Endothelial cell of umbilical vein (primary cell): Measurements from ENCODE around the gene S100A7. TPM values are rescaled to one million over a fixed set of nuclear protein-coding genes. Genes with fewer than 3 reads are reported as not detected.

ENCODE experiments used
- BruUV-seq: library from RNA; stranded (reverse); fragments of 400-500 nt; replicated peaks from 2 replicates; lab custom pipeline; 2021; lab: Mats Ljungman, UMichigan
- CTCF ChIA-PET: fragments of 300-600, 350-600 bp; sonication (Branson Sonifier 250); formaldehyde crosslinking; loops from one replicate; lab custom pipeline; 2021; ENCODE audit warnings: antibody characterized with exemption, inconsistent platforms; lab: Charles Lee
- POLR2A ChIA-PET: fragments of 300-600, 350-600 bp; sonication (Branson Sonifier 250); formaldehyde crosslinking; loops from one replicate; lab custom pipeline; 2021; ENCODE audit warnings: antibody characterized with exemption, inconsistent platforms; lab: Charles Lee
- DNase-seq: peaks from one replicate; pipeline ENCODE4 v3.0.0-alpha.2; 2011; ENCODE audit warnings: low read depth, low spot score
- FAIRE-seq: peaks from 2 replicates; lab custom pipeline; 2011; peaks lifted over from hg19 to GRCh38; lab: Jason Lieb, UNC
- H2AFZ ChIP-seq: 2 replicates; pipeline ENCODE4 v1.6.0; 2012; ENCODE audit warnings: low read depth, low read length, control low read depth, inconsistent platforms
- H3K27ac ChIP-seq: 2 replicates; pipeline ENCODE4 v1.5.1; 2011; ENCODE audit warnings: low read depth, mild to moderate bottlenecking, control low read depth, low read length, moderate library complexity; ENCODE audit not compliant: insufficient read depth
- H3K27me3 ChIP-seq, 2 experiments: 2 replicates each; pipeline versions ENCODE4 v1.6.0 to v1.6.1; 2011; ENCODE audit warnings: low read length in 2 of 2, mixed read lengths in 1 of 2; ENCODE audit not compliant: control insufficient read depth in 2 of 2, insufficient read depth in 2 of 2
- H3K36me3 ChIP-seq, 2 experiments: 2 replicates in 1 of 2; 3 replicates in 1 of 2; pipeline ENCODE4 v1.5.1; 2011; ENCODE audit warnings: low read length in 2 of 2, mild to moderate bottlenecking in 1 of 2, moderate library complexity in 1 of 2; ENCODE audit not compliant: control insufficient read depth in 2 of 2, insufficient read depth in 2 of 2; ENCODE audit errors: extremely low read depth in 1 of 2
- H3K4me1 ChIP-seq: 3 replicates; pipeline ENCODE4 v1.5.1; 2011; ENCODE audit warnings: mild to moderate bottlenecking, low read length; ENCODE audit not compliant: control insufficient read depth, insufficient read depth; ENCODE audit errors: extremely low read depth
- H3K4me2 ChIP-seq: 2 replicates; pipeline ENCODE4 v1.6.1; 2011; ENCODE audit warnings: low read length, control low read depth, mixed read lengths; ENCODE audit not compliant: insufficient read depth
- H3K4me3 ChIP-seq, 3 experiments: fragments of 200-600 bp in 1 of 3; sonication (generic), shearing (Covaris generic) in 1 of 3; replicated peaks in 1 of 3; 2 replicates each; pipeline ENCODE4 v1.5.1; 2011 to 2016; ENCODE audit warnings: control low read depth in 3 of 3, low read length in 3 of 3, mild to moderate bottlenecking in 2 of 3, inconsistent platforms in 1 of 3, low read depth in 1 of 3, moderate library complexity in 1 of 3; ENCODE audit not compliant: insufficient read depth in 1 of 3
- H3K79me2 ChIP-seq: 2 replicates; pipeline ENCODE4 v1.6.0; 2012; ENCODE audit warnings: low read length, inconsistent platforms; ENCODE audit not compliant: control insufficient read depth, insufficient read depth
- H3K9ac ChIP-seq: replicated peaks from 2 replicates; pipeline ENCODE3; 2011; ENCODE audit warnings: low read length, control low read depth; ENCODE audit not compliant: insufficient read depth; ENCODE audit errors: extremely low read depth
- H3K9me1 ChIP-seq: replicated peaks from 3 replicates; pipeline ENCODE4 v1.6.0; 2011; ENCODE audit warnings: mild to moderate bottlenecking, low read length; ENCODE audit not compliant: control insufficient read depth, insufficient read depth; ENCODE audit errors: extremely low read depth
- H3K9me3 ChIP-seq: replicated peaks from 2 replicates; pipeline ENCODE4 v1.5.1; 2012; ENCODE audit warnings: low read length, inconsistent platforms; ENCODE audit not compliant: control insufficient read depth, insufficient read depth
- H4K20me1 ChIP-seq: replicated peaks from 2 replicates; pipeline ENCODE3; 2011; ENCODE audit warnings: mild to moderate bottlenecking, low read length; ENCODE audit not compliant: control insufficient read depth, insufficient read depth; ENCODE audit errors: extremely low read depth
- EZH2 ChIP-seq: IDR thresholded peaks from 2 replicates; pipeline ENCODE4 v1.6.1; 2012; ENCODE audit warnings: borderline replicate concordance, low read depth, mild to moderate bottlenecking, moderate library complexity, low read length, inconsistent platforms; ENCODE audit not compliant: severe bottlenecking
- FOS ChIP-seq: IDR thresholded peaks from 2 replicates; pipeline ENCODE4 v1.6.1; 2011; ENCODE audit warnings: mild to moderate bottlenecking, low read length, moderate library complexity, borderline replicate concordance; ENCODE audit not compliant: insufficient read depth
- GATA2 ChIP-seq: IDR thresholded peaks from 2 replicates; pipeline ENCODE4 v1.7.0; 2011; ENCODE audit warnings: low read depth, mild to moderate bottlenecking, moderate library complexity, mixed read lengths, low read length; ENCODE audit not compliant: insufficient read length, insufficient read depth
- JUN ChIP-seq: IDR thresholded peaks from 2 replicates; pipeline ENCODE4 v1.6.1; 2011; ENCODE audit warnings: borderline replicate concordance, low read depth; ENCODE audit not compliant: insufficient read length, insufficient read depth
- MYC ChIP-seq: IDR thresholded peaks from one replicate; pipeline ENCODE4 v1.6.1; 2011; ENCODE audit warnings: mild to moderate bottlenecking, low read depth, low read length
- POLR2A ChIP-seq: IDR thresholded peaks from 2 replicates; pipeline ENCODE4 v1.6.1; 2012; ENCODE audit warnings: low read depth, mild to moderate bottlenecking, control low read depth, low read length
- POLR2AphosphoS5 ChIP-seq: IDR thresholded peaks from 2 replicates; pipeline ENCODE4 v1.6.1; 2012; ENCODE audit warnings: low read depth, mild to moderate bottlenecking, control low read depth, low read length, moderate library complexity; ENCODE audit not compliant: insufficient read depth
- dilution Hi-C: fragments of 300-500 bp; cut with MboI; formaldehyde crosslinking; loops from one replicate; pipeline ENCODE4 v1.15.0; 2019; ENCODE audit warnings: low sequenced_read_pairs; ENCODE audit not compliant: extremely low pct_ligation_motif_present
- intact Hi-C: fragments of 100-400 bp; cut with micrococcal nuclease; formaldehyde crosslinking; loops from one replicate; pipeline ENCODE4 v1.10.0; 2022
- polyA plus RNA-seq, 4 experiments: library from polyadenylated mRNA; depleted of rRNA in 3 of 4; stranded (reverse) in 3 of 4; unstranded in 1 of 4; fragments of >200 nt; gene quantifications; 2 replicates each; pipeline versions ENCODE4 v1.2.1 to v1.2.3, GENCODE V29; 2011 to 2012; ENCODE audit warnings: missing spikeins in 1 of 4
- total RNA-seq: library from RNA; stranded (reverse); gene quantifications from 2 replicates; pipeline ENCODE4 v1.2.3, GENCODE V29; 2021
- TF ChIP-seq, protein P1 (sequence below), 2 donors: IDR thresholded peaks; 1 replicate in 1 of 2; 2 replicates in 1 of 2; pipeline ENCODE4 v1.5.1; 2011; ENCODE audit warnings: low read length in 2 of 2, mild to moderate bottlenecking in 2 of 2, moderate library complexity in 2 of 2, control low read depth in 1 of 2, inconsistent platforms in 1 of 2, low read depth in 1 of 2; ENCODE audit not compliant: insufficient read depth in 1 of 2; ENCODE audit errors: extremely low read depth in 1 of 2
- TF ChIP-seq, protein P2 (sequence below): IDR thresholded peaks from 2 replicates; pipeline ENCODE4 v1.6.1; 2011; ENCODE audit not compliant: insufficient read depth, insufficient read length

The S100A7 gene
- total and polyA plus RNA-seq, 2 donors (not counting 3 experiments of a cell fraction or from before 2014, with no cell fraction given) = not detected

DNA sequence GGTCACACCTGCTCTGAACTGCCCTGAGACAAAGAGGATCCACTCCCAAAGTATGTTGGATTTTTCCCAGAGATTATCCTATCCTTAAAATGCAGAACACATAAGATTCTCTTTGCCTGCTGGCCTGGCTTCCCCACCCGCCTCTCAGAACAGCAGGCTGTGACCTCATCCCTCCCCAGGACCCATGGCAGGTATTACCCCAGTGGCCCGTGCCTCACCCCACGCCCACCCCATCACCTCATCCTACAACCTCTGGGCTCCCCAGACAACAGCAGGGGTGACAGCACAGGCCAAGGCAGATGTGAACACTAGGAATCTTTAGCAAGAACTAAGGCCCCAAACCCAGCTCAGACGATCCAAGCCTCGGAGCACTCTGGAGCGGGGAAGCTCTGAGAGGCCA is 35.1 kb upstream of the S100A7 start:
- intact Hi-C loops = loop anchor here (1.0 kb wide), 2 partner anchors 30 to 143 kb away; no protein-coding TSS in a partner anchor

More for the DNA sequence above, 35.1 kb upstream of the S100A7 start:
- POLR2A ChIA-PET = no interaction called here
- Histone ChIP-seq H4K20me1 (no peaks in the 10 kb centered on the region), H3K4me3 (no peak overlapping the region), H3K27ac (no peak overlapping the region), H3K79me2 (no peaks in the 10 kb centered on the region), H3K9ac (no peak overlapping the region), H3K9me3 (no peaks in the 10 kb centered on the region), H2AFZ (no peak overlapping the region), H3K4me1 (no peaks in the 10 kb centered on the region), H3K36me3 (no peaks in the 10 kb centered on the region), H3K27me3 (peaks cover 7 to 16% of the 10 kb centered on the region in 2 experiments), H3K4me2 (no peak overlapping the region), H3K9me1 (no peaks in the 10 kb centered on the region)
- CTCF ChIA-PET = interaction anchor here (0.6 to 6.4 kb wide), 18 partner anchors 8 to 256 kb away, joined by 3 to 331 read pairs (median 4); partner anchors contain the start of genes PGLYRP4, S100A6 and S100A9
- BruUV-seq = no TSS peak
- no peak for FAIRE-seq
- no peak for TF ChIP-seq GATA2
- no peak for TF ChIP-seq EZH2
- TF ChIP-seq, protein P1, sequence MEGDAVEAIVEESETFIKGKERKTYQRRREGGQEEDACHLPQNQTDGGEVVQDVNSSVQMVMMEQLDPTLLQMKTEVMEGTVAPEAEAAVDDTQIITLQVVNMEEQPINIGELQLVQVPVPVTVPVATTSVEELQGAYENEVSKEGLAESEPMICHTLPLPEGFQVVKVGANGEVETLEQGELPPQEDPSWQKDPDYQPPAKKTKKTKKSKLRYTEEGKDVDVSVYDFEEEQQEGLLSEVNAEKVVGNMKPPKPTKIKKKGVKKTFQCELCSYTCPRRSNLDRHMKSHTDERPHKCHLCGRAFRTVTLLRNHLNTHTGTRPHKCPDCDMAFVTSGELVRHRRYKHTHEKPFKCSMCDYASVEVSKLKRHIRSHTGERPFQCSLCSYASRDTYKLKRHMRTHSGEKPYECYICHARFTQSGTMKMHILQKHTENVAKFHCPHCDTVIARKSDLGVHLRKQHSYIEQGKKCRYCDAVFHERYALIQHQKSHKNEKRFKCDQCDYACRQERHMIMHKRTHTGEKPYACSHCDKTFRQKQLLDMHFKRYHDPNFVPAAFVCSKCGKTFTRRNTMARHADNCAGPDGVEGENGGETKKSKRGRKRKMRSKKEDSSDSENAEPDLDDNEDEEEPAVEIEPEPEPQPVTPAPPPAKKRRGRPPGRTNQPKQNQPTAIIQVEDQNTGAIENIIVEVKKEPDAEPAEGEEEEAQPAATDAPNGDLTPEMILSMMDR (IDR thresholded peaks at IDR 0.05; ENCODE audit: extremely low read depth in 1 of 2, insufficient read depth in 1 of 2, low read depth in 1 of 2, low read length in 2 of 2) = no peak
- TF ChIP-seq, protein P2, sequence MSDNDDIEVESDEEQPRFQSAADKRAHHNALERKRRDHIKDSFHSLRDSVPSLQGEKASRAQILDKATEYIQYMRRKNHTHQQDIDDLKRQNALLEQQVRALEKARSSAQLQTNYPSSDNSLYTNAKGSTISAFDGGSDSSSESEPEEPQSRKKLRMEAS = no peak
- TF ChIP-seq POLR2A = no peak
- TF ChIP-seq MYC = no peak
- no peak for TF ChIP-seq FOS
- no peak for TF ChIP-seq POLR2AphosphoS5
- TF ChIP-seq JUN = no peak
- dilution Hi-C loops = no loop called here
- no peak for DNase-seq
